NCI-H2227 (cell line): ENCODE data around the gene FUT7.
A peak's percentile ranks its signal among the peaks of the same experiment; 100 is the strongest.

Experiments used
- DNase-seq: peaks from one replicate; lab custom pipeline; 2025; ENCODE audit not compliant: unreplicated experiment; lab: John Stamatoyannopoulos, UW

The FUT7 gene

DNA sequence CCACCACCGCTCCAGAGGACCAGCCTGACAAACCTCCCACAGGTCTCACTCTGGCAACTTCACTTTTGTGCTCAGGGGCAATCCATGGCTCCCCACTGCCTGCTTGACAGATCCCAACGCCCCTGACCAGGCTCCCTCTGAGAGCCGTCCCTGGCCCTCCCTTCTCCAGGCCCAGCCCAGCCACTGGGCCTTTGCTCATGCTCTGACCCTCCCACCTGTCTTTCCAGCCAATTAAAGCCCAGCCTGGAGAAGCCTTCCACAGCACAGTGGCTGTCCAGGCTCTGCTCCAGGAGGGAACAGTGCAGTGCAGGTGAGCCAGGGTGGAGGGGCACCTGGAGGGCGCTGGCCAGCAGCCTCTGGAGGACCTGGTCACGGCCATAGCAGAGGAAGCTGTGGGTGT is 18.7 kb upstream of the FUT7 start:
- no peak for DNase-seq

GRCh38 chr9:137049544-137050449 is 17.9 kb upstream of the FUT7 start:
- no peak for DNase-seq

DNA sequence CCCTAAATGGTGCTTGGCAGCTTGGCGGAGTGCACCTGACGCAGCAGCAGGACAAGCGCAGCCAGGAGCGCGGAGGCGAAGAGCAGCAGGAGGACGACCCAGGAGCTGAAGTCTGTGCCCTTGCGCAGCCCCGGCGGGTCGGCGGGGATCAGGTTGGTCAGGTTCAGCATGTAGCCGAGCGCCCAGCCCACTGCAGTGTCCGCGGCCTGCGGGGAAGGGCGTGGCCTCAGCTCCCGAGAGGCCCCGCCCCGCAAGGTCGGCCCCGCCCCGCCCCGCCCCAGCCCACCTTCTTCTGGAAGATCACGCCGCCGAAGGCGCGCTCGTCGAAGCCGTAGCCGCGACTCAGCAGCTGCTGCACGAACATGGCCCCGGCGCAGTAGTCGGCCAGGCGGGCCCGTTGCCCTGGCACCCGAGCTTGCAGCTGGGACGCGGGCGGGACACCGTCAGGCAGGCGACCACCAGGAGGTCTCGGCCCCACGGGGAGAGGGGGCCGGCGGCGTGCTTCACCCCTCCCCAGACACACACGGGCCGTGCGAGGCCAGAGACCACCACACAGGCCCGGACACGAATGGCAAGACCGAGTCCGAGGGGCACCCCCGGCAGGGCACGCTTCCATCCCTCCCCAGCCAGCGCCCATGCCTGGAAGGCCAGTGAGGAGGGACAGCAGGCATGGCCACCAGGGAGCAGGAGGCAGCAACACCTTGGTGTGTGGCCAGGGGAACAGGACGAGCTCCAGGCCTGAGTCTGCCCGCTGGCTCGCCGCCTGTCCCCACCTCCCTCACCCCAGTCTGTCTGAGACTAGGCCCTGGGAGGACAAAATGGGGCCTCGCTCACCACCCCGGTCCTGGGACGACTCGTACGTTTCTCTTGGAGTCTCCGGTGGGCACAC is 17.0 kb upstream of the FUT7 start:
- no peak for DNase-seq

DNA sequence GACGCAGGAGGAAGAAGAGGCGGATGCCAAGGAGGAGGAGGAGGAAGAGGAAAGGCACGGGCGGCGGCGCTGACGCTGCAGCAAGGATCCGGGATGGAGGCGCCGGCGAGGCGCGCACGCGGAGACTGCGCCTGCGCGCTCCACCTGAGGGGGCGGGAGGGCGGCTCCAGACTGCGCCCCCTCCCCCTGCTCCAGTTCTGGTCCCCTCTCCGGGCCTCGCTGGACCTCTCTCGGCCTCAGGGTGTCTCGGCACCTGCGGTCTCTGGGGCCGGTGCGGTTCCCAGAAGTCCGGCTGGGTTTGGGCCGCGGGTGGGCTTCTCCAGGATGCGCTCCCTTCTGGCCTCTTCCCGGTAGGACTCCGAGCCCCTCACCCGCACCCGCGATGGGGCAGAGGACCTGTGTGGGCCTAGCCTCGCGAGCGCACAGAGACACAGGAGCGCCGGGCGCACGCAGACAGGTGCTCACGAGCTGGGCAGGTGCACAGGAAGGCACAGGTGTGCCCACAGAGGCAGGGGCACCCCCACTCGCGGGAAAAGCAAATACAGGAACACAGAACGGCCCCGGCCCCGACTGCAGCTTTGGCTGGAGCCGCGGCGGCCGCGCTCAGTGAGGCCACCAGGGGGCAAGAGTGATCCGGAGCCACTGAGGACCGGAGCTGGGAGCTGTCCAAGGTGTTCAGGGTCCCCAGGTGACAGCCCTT is 14.3 kb upstream of the FUT7 start, which contains the start of gene NPDC1:
Gene NPDC1 (minus strand): TSS at position 90 of the 700 bp plus-strand sequence. CDS start 188 bp downstream, outside the sequence.
- peak; percentile 73 for DNase-seq

DNA sequence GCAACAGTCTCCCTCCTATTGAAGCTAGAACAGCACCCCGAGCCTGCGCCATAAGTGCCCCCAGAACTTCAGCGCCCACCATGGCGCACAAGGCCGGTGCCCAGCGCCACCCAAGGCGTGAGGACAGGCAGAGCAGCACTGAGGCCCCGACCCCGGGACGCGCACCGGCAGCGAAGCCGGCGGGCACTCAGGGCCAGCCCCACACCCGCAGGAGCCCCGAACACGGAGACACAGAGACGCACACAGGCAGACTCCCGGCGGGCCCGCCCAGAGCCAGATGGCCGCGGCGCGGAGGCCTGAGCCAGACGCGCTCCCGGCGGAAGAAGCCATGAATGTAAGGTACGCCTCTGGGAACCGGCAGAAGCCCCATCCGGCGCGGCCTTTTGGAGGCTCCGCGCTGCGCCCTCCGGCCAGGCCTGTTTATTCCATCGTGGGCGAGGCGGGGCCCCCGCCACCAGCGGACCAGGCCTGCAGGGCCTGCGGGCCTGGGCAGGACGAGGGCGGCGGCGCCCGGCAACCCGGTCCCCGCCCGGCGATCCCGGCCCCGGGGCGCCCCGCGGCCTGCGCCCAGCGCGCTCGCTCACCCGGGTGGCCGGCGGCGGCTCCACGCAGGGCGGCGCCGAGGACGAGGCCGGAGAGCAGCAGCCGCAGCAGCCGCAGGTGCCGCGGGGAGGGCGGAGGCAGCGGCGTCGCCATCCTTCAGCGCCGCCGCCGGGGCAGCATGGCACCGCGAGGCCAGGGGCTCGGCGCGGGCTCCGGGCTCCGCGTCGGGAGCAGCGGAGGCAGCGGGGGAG is 13.6 kb upstream of the FUT7 start:
- DNase-seq = peak; percentile 49

GRCh38 chr9:137044502-137045177 is 12.8 kb upstream of the FUT7 start:
- peak; percentile 29 for DNase-seq

DNA sequence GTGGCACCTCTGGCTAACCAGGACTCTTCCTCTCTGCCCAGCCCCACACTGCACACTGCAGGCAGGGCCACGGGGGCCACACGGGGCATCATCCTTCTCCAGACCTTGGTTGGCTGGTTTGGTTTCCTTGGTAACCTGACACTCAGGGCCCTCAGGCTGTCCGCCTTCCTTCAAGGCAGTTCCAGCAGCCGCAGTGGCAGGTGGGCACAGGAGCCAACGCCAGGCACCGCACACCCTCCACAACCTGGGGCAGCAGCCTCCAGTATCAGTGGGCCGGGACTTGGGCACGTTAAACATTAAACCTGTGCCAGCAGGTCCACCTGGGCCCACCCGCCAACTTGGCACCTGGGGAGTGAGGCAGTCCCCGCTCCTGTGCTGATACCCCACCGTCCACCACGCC is 12.1 kb upstream of the FUT7 start:
- no peak for DNase-seq

- DNase-seq = no peak
These were observed 11.2 kb upstream of the FUT7 start for GRCh38 chr9:137042751-137043727.

DNA sequence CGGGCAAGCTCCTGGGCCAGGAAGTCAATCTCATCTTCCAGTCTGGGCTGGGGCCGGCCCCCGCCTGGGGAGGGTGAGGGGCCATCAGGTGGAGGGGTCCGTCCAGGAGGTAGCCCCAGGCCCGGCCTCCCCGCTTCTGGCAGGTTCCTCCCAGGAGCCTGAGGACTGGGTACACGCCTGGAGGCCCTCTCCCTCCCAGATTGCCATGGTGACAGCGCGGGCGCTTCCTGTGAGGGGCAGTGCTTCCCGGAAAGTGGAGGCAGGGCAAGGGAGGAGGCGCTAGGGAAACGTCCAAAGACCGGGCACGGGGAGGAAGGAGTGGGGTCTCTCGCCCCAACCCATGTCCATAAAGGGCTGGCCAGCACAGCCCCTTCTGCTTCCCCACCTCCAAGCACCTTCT is 9.2 kb upstream of the FUT7 start:
- DNase-seq = peak; percentile 81

DNA sequence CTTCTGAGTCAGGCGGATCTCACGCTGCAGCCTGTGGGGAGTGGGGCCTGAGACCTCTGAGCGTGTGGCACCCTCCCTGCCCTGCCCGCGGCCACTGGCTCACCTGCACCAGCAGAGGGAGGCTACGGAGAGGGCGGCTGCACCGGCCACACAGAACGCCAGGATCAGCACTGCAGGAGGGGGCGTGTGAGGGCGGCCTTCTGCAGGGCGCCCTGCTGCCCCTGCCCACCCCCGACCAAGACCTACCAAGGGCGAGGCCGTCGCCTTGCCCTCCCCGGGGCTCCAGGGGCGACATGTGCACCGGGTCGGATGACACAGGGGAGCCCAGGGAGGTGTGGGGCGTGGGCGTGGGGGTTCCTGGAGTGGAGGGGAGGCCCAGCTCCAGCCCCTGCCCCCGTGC is 8.7 kb upstream of the FUT7 start:
- no peak for DNase-seq

- no peak for DNase-seq
These were observed 7.9 kb upstream of the FUT7 start for GRCh38 chr9:137039611-137040366.

DNA sequence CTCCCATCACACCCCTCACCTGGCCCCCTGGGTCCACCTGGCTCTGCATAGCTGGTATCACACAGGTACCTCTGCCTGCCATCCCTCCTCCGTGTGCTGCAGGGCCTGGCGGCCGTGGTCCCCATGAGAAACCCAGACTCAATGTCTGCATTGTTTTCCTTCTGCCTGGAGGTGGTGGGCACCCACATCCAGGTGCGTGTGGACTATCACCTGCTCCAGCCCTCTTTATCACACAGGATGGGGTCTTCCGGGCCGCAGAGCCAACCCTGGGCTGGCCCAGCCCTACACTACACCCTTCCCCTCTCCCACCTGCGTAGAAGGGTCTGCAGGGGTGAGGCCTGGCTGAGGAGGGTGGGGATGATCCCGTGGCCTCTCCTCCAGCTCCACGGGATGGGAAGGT is 7.0 kb upstream of the FUT7 start:
- DNase-seq = no peak

GRCh38 chr9:137037483-137037882 is 5.6 kb upstream of the FUT7 start:
- no peak for DNase-seq

DNA sequence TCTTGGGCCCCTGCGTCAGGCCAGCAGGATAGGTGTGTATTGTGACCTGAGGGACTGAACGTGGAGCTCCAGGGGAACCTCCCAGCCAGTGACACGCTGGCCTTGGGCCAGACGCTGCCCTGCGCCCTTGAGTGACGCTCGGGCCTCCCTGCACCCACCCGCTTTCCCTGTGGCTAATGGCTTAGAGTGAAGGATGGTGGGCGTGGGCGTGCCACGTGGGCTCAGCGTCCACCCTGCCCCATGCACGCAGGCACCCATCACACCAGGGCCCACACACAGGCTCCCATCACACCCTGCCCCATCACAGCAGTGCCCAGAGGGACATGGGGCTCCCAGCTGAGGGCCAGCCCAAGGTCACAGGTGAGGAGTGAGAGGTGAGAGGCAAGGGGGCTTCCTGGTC is 5.1 kb upstream of the FUT7 start:
- DNase-seq = no peak

DNA sequence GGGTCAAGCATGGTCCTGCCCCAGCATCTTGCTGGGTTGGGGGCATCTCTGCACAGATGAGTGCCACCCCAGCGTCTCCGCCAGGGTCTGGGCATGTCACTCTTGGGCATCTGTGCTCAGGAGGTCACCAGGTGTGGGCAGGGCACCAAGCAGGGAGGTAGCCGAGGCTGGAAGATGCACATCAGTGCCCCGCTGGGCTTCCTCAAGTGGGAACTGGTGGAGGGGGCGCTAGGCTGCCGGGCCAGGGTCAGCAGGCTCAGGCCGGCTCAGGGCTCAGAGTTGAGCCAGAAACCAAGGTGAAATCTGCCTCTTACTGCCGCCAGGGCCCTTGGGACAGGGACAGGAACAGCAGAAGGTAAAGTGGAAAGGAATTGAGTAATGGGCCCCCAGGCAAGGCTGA is 4.0 kb upstream of the FUT7 start:
- no peak for DNase-seq

DNA sequence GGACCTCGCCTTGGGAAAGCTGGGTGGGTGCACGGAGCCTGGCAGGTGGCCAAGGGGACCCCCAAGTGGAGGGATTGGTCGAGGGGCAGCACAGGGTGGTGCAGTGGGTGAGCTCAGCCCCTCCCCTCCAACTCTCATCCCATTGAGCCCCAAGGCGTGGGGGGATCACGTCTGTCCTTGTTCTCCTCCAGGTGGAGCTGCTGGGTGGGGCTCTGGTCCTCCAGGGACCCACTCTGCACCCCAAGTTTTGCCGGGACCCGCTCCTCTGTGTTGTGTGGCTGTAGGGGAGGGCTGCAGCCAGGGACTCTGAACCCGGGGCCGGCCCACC is 3.6 kb upstream of the FUT7 start:
- no peak for DNase-seq

GRCh38 chr9:137034709-137035506 is 3.0 kb upstream of the FUT7 start:
- DNase-seq = peak; percentile 86
